WTC11 (cell line): ENCODE measurements around the gene TAS2R13. TPM values are rescaled to one million over a fixed set of nuclear protein-coding genes. Genes with fewer than 3 reads are reported as not detected.

Experiments used
- ATAC-seq: fragments of 200-7000 bp; cut with Tn5 transposase; 2 replicates; pipeline ENCODE4 v1.10.0; 2021; ENCODE audit warnings: mild to moderate bottlenecking, moderate library complexity
- CTCF ChIA-PET: fragments of 300-600 bp; sonication (Branson Sonifier 250); formaldehyde crosslinking; loops from one replicate; lab custom pipeline; 2021; ENCODE audit warnings: antibody characterized with exemption; lab: Charles Lee
- POLR2A ChIA-PET: fragments of 350-600 bp; sonication (Branson Sonifier 250); formaldehyde crosslinking; loops from one replicate; lab custom pipeline; 2021; ENCODE audit warnings: antibody characterized with exemption; lab: Charles Lee
- DNase-seq: peaks from one replicate; pipeline ENCODE4 v3.0.0; 2021; ENCODE audit warnings: low spot score
- H3K27ac Mint-ChIP-seq: 2 replicates; pipeline ENCODE4 v1.8.0; 2021; ENCODE audit warnings: mixed read lengths
- H3K27me3 Mint-ChIP-seq: 2 replicates; pipeline ENCODE4 v1.8.0; 2021; ENCODE audit warnings: low read depth, mild to moderate bottlenecking, moderate library complexity, mixed read lengths
- H3K36me3 Mint-ChIP-seq: 2 replicates; pipeline ENCODE4 v1.8.0; 2021; ENCODE audit warnings: mixed read lengths
- H3K4me1 Mint-ChIP-seq: 2 replicates; pipeline ENCODE4 v1.8.0; 2022; ENCODE audit warnings: mixed read lengths
- H3K4me3 Mint-ChIP-seq: 2 replicates; pipeline ENCODE4 v1.8.0; 2021; ENCODE audit warnings: mild to moderate bottlenecking, moderate library complexity, mixed read lengths
- H3K9me3 Mint-ChIP-seq: 2 replicates; pipeline ENCODE4 v1.8.0; 2021; ENCODE audit warnings: mixed read lengths
- E2F1 ChIP-seq: sonication (generic); formaldehyde crosslinking; IDR thresholded peaks from 2 replicates; pipeline ENCODE4 v1.8.0; 2022; ENCODE audit warnings: mild to moderate bottlenecking, missing genetic modification reagents
- E2F4 ChIP-seq: sonication (generic); formaldehyde crosslinking; IDR thresholded peaks from 2 replicates; pipeline ENCODE4 v1.8.1; 2022; ENCODE audit warnings: low read depth, mild to moderate bottlenecking, moderate library complexity, missing genetic modification reagents, borderline replicate concordance
- ELF4 ChIP-seq: sonication (generic); formaldehyde crosslinking; IDR thresholded peaks from 2 replicates; pipeline ENCODE4 v1.8.1; 2022; ENCODE audit warnings: low read depth, mild to moderate bottlenecking, moderate library complexity, missing genetic modification reagents
- ZBTB43 ChIP-seq: sonication (generic); formaldehyde crosslinking; IDR thresholded peaks from 2 replicates; pipeline ENCODE4 v1.8.1; 2023; ENCODE audit warnings: mild to moderate bottlenecking, missing genetic modification reagents
- ZNF263 ChIP-seq: sonication (generic); formaldehyde crosslinking; IDR thresholded peaks from 2 replicates; pipeline ENCODE4 v1.8.1; 2022; ENCODE audit warnings: low read depth, mild to moderate bottlenecking, moderate library complexity, missing genetic modification reagents
- ZNF396 ChIP-seq: fragments of 250-450 bp; sonication (Bioruptor Pico); IDR thresholded peaks from 2 replicates; pipeline ENCODE4 v1.8.0; 2021; ENCODE audit warnings: mild to moderate bottlenecking, moderate library complexity, borderline replicate concordance
- ZNF532 ChIP-seq: fragments of 250-450 bp; sonication (Bioruptor Pico); IDR thresholded peaks from 2 replicates; pipeline ENCODE4 v1.9.0; 2021; ENCODE audit warnings: mild to moderate bottlenecking, borderline replicate concordance
- total RNA-seq: library from RNA; stranded (reverse); gene quantifications from 3 replicates; pipeline ENCODE4 v1.2.3, GENCODE V29; 2021

TAS2R13 gene
- total RNA-seq, 1 experiment from 2014 or later: 0.37 TPM

GRCh38 chr12:10861366-10861765, 48.0 kb downstream of the TAS2R13 start:
- ChIA-PET CTCF (no interaction called here), POLR2A (no interaction called here)
- ATAC-seq: no peak
- Mint-ChIP-seq H3K4me1 (0 out of 2 replicates have a peak, but pooled peaks cover 3% of the 10 kb centered on the region), H3K9me3 (peaks cover 52% of the 10 kb centered on the region), H3K27me3 (no peaks in the 10 kb centered on the region), H3K27ac (no peak overlapping the region; the same call in 1 of the 2 replicates), H3K36me3 (peaks cover 34% of the 10 kb centered on the region), H3K4me3 (no peak overlapping the region)
- TF ChIP-seq ZNF263 (CRISPR knock-in tag) (no peak), ZNF532 (CRISPR knock-in tag) (no peak), E2F4 (no peak), ELF4 (CRISPR knock-in tag) (no peak), ZNF396 (no peak), E2F1 (CRISPR knock-in tag) (no peak), ZBTB43 (no peak)
- no peak for DNase-seq

Other genes starting within 250 kb of the TAS2R13 start
- gene STYK1, start 235.5 kb downstream of the TAS2R13 start, total RNA-seq: 1.6 to 1.9 TPM (median 1.6 TPM) in 3 replicates
- gene YBX3, start 186.2 kb downstream of the TAS2R13 start, total RNA-seq: 396 to 411 TPM (median 409 TPM) in 3 replicates
- not detected in 3 replicates for gene TAS2R7, start 106.9 kb downstream of the TAS2R13 start, total RNA-seq
- not detected in 3 replicates for gene TAS2R8, start 102.3 kb downstream of the TAS2R13 start, total RNA-seq
- gene TAS2R9, start 99.4 kb downstream of the TAS2R13 start, total RNA-seq: not detected in 3 replicates
- gene TAS2R10, start 83.2 kb downstream of the TAS2R13 start, total RNA-seq: not detected in 3 replicates
- gene PRR4, start 60.1 kb downstream of the TAS2R13 start, total RNA-seq: 0.87 to 2.7 TPM (median 1.6 TPM) in 3 replicates
- gene PRH1, start 25.3 kb downstream of the TAS2R13 start, total RNA-seq: 6.7 to 15.1 TPM (median 8.1 TPM) in 3 replicates
- gene PRH2, start 19.7 kb upstream of the TAS2R13 start, total RNA-seq: 0.52 TPM in 1 of 3 replicates, not detected in the others
- gene TAS2R14, start 29.7 kb upstream of the TAS2R13 start, total RNA-seq: 1.1 to 1.3 TPM (median 1.1 TPM) in 3 replicates
- gene TAS2R50, start 77.3 kb upstream of the TAS2R13 start, total RNA-seq: 0.25 to 0.73 TPM (median 0.59 TPM) in 3 replicates
- 0.73 to 0.81 TPM (median 0.73 TPM) in 3 replicates for gene TAS2R20, start 88.7 kb upstream of the TAS2R13 start, total RNA-seq
- gene TAS2R19, start 113.1 kb upstream of the TAS2R13 start, total RNA-seq: 1.0 to 1.4 TPM (median 1.1 TPM) in 3 replicates
- gene TAS2R31, start 121.8 kb upstream of the TAS2R13 start, total RNA-seq: 1.2 to 2.0 TPM (median 1.9 TPM) in 3 replicates
- 0.44 to 0.85 TPM (median 0.69 TPM) in 3 replicates for gene TAS2R46, start 152.7 kb upstream of the TAS2R13 start, total RNA-seq
- 0.28 to 0.55 TPM (median 0.53 TPM) in 3 replicates for gene TAS2R43, start 182.8 kb upstream of the TAS2R13 start, total RNA-seq
- 1.2 to 1.7 TPM (median 1.4 TPM) in 3 replicates for gene TAS2R30, start 225.1 kb upstream of the TAS2R13 start, total RNA-seq